HepG2 (cell line): ENCODE results near the gene TIMM44. TPM values are rescaled to one million over a fixed set of nuclear protein-coding genes. Genes with fewer than 3 reads are reported as not detected.

Experiments used
- AHR ChIP-seq: IDR thresholded peaks from 2 replicates; pipeline ENCODE4 v1.6.1; 2018; ENCODE audit warnings: missing genetic modification reagents, missing compliant biosample characterization
- ATM ChIP-seq: fragments of 450-650 bp; IDR thresholded peaks from 2 replicates; pipeline ENCODE4 v1.7.1; 2017; ENCODE audit warnings: mild to moderate bottlenecking, borderline replicate concordance
- BORCS8-MEF2B ChIP-seq: sonication (generic); formaldehyde crosslinking; IDR thresholded peaks from 2 replicates; pipeline ENCODE4 v1.8.0; 2022; ENCODE audit warnings: mild to moderate bottlenecking, missing genetic modification reagents
- EZH2 ChIP-seq: conservative IDR thresholded peaks from 2 replicates; pipeline ENCODE4 v1.6.1; 2012; ENCODE audit warnings: mild to moderate bottlenecking, low read depth, low read length, moderate library complexity
- FOXO1 ChIP-seq: sonication (generic); formaldehyde crosslinking; IDR thresholded peaks from 2 replicates; pipeline ENCODE4 v1.4.0; 2020; ENCODE audit warnings: missing genetic modification reagents
- GATAD1 ChIP-seq: IDR thresholded peaks from 2 replicates; pipeline ENCODE4 v1.6.1; 2016; ENCODE audit warnings: missing genetic modification reagents, missing compliant biosample characterization
- HDAC1 ChIP-seq: sonication (generic); formaldehyde crosslinking; IDR thresholded peaks from 2 replicates; pipeline ENCODE4 v1.5.1; 2020; ENCODE audit warnings: mild to moderate bottlenecking, missing genetic modification reagents
- JDP2 ChIP-seq: sonication (generic); formaldehyde crosslinking; IDR thresholded peaks from 2 replicates; pipeline ENCODE4 v1.8.1; 2022; ENCODE audit warnings: missing genetic modification reagents, borderline replicate concordance
- KLF6 ChIP-seq: IDR thresholded peaks from 2 replicates; pipeline ENCODE4 v1.8.0; 2016; ENCODE audit warnings: missing biosample characterization, missing genetic modification reagents
- KLF9 ChIP-seq: IDR thresholded peaks from 2 replicates; pipeline ENCODE4 v1.6.1; 2016; ENCODE audit warnings: low read depth
- MAZ ChIP-seq, 2 experiments: sonication (generic) in 1 of 2; formaldehyde crosslinking in 1 of 2; IDR thresholded peaks; 2 replicates each; pipeline versions ENCODE4 v1.5.0 to v1.6.1; 2012 to 2020; ENCODE audit warnings: low read depth in 2 of 2, mild to moderate bottlenecking in 2 of 2, borderline replicate concordance in 1 of 2, improper control_type of control experiment in 1 of 2, low read length in 1 of 2, missing genetic modification reagents in 1 of 2, moderate library complexity in 1 of 2
- MBNL3 ChIP-seq: fragments of 250-450 bp; sonication (Bioruptor Pico); conservative IDR thresholded peaks from 2 replicates; pipeline ENCODE4 v1.8.0; 2022; ENCODE audit warnings: mild to moderate bottlenecking, inconsistent platforms
- MED1 ChIP-seq: sonication (generic); formaldehyde crosslinking; IDR thresholded peaks from 2 replicates; pipeline ENCODE4 v1.4.0; 2020; ENCODE audit warnings: missing genetic modification reagents
- MED13 ChIP-seq: sonication (generic); formaldehyde crosslinking; IDR thresholded peaks from 2 replicates; pipeline ENCODE4 v1.5.0; 2020; ENCODE audit warnings: missing genetic modification reagents
- NFIC ChIP-seq: IDR thresholded peaks from 2 replicates; pipeline ENCODE4 v1.6.1; 2012; ENCODE audit warnings: mild to moderate bottlenecking, low read length, inconsistent platforms
- NFRKB ChIP-seq: fragments of 450-650 bp; IDR thresholded peaks from 2 replicates; pipeline ENCODE4 v1.6.1; 2017
- RAD51 ChIP-seq: fragments of 450-650 bp; IDR thresholded peaks from 2 replicates; pipeline ENCODE4 v1.6.1; 2016; ENCODE audit warnings: borderline replicate concordance
- SOX5 ChIP-seq: IDR thresholded peaks from 2 replicates; pipeline ENCODE4 v1.6.1; 2016; ENCODE audit warnings: borderline replicate concordance
- SP140L ChIP-seq: sonication (generic); formaldehyde crosslinking; IDR thresholded peaks from 2 replicates; pipeline ENCODE4 v1.4.0; 2020; ENCODE audit warnings: missing genetic modification reagents, borderline replicate concordance
- TAF1 ChIP-seq: sonication (generic); formaldehyde crosslinking; IDR thresholded peaks from 2 replicates; pipeline ENCODE4 v1.4.0; 2020; ENCODE audit warnings: missing genetic modification reagents
- ZFX ChIP-seq: sonication (generic); formaldehyde crosslinking; IDR thresholded peaks from 2 replicates; pipeline ENCODE4 v1.4.0; 2020; ENCODE audit warnings: mild to moderate bottlenecking, low read depth, missing genetic modification reagents, moderate library complexity
- ZKSCAN5 ChIP-seq: sonication (generic); formaldehyde crosslinking; IDR thresholded peaks from 2 replicates; pipeline ENCODE4 v1.5.1; 2020; ENCODE audit warnings: mild to moderate bottlenecking, missing genetic modification reagents
- ZNF260 ChIP-seq: sonication (generic); formaldehyde crosslinking; IDR thresholded peaks from 2 replicates; pipeline ENCODE4 v1.4.0; 2020; ENCODE audit warnings: missing genetic modification reagents, low read depth, mild to moderate bottlenecking, borderline replicate concordance
- ZNF296 ChIP-seq: sonication (generic); formaldehyde crosslinking; conservative IDR thresholded peaks from 2 replicates; pipeline ENCODE4 v1.5.0; 2020; ENCODE audit warnings: mild to moderate bottlenecking, missing genetic modification reagents
- ZNF589 ChIP-seq: sonication (generic); formaldehyde crosslinking; conservative IDR thresholded peaks from 2 replicates; pipeline ENCODE4 v1.8.0; 2022; ENCODE audit warnings: mild to moderate bottlenecking, moderate library complexity, missing genetic modification reagents
- ZNF660 ChIP-seq: sonication (generic); formaldehyde crosslinking; IDR thresholded peaks from 2 replicates; pipeline ENCODE4 v1.5.1; 2020; ENCODE audit warnings: mild to moderate bottlenecking, low read depth, missing genetic modification reagents, borderline replicate concordance
- ZNF747 ChIP-seq: sonication (generic); formaldehyde crosslinking; IDR thresholded peaks from 2 replicates; pipeline ENCODE4 v1.8.1; 2023; ENCODE audit warnings: missing genetic modification reagents, mild to moderate bottlenecking, borderline replicate concordance
- polyA plus RNA-seq, 8 experiments: library from polyadenylated mRNA; depleted of rRNA in 3 of 8; stranded (reverse) in 7 of 8; unstranded in 1 of 8; fragments of >200 nt; fragmentation: Illumina TruSeq in 4 of 8; extraction: Trizol in 4 of 8; gene quantifications; 2 replicates each; pipeline versions ENCODE4 v1.2.1 to v1.2.3, GENCODE V29; 2011 to 2016; ENCODE audit warnings: low read depth in 4 of 8, missing spikeins in 1 of 8, mixed read lengths in 1 of 8; ENCODE audit not compliant: insufficient read depth in 1 of 8
- total RNA-seq, 5 experiments: library from RNA; depleted of rRNA; stranded (reverse); fragments of >200 nt; fragmentation: Illumina TruSeq; extraction: Trizol; gene quantifications; 2 replicates each; pipeline ENCODE4 v1.2.3, GENCODE V29; 2016; ENCODE audit warnings: low read depth in 1 of 5
- TF ChIP-seq, protein P1 (sequence below): IDR thresholded peaks from 2 replicates; pipeline ENCODE4 v1.4.0; 2020; ENCODE audit warnings: mild to moderate bottlenecking, missing genetic modification reagents
- TF ChIP-seq, protein P2 (sequence below): sonication (generic); formaldehyde crosslinking; IDR thresholded peaks from 2 replicates; pipeline ENCODE4 v1.4.0; 2020; ENCODE audit warnings: mild to moderate bottlenecking, missing genetic modification reagents
- TF ChIP-seq, protein P3 (sequence below): IDR thresholded peaks from 2 replicates; pipeline ENCODE4 v1.6.1; 2016

Gene TIMM44
- total and polyA plus RNA-seq, 2 of the 13 experiments (the other 11 are each of a cell fraction or from before 2014, with no cell fraction given) = 42.9 to 72.6 TPM

DNA sequence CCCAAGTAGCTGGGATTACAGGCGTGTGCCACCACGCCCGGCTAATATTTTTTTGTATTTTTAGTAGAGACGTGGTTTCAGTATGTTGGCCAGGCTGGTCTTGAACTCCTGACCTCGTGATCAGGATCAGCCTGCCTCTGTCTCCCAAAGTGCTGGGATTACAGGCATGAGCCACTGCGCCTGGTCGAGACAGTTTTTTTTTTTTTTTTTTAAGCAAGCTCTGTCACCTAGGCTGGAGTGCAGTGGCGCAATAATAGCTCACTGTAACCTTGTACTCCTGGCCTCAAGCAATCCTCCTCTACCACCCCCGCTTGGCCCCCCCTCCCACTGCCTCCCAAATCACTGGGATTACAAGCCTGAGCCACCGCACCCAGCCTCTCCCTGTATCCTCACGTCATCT lies 46.2 kb downstream of the TIMM44 start (continued):
- TF ChIP-seq HDAC1 (CRISPR knock-in tag) (peak; percentile 67), MED1 (CRISPR knock-in tag) (peak; percentile 77), SOX5 (CRISPR knock-in tag) (peak; percentile 19; the same call in 1 of the 2 replicates), BORCS8-MEF2B (CRISPR knock-in tag) (no peak), SP140L (CRISPR knock-in tag) (no peak), NFRKB (no peak), NFIC (no peak), MBNL3 (CRISPR knock-in tag) (no peak), GATAD1 (no peak; the same call in 1 of the 2 replicates), MED13 (CRISPR knock-in tag) (no peak; the same call in 1 of the 2 replicates), AHR (no peak), ZKSCAN5 (CRISPR knock-in tag) (no peak), ZNF296 (CRISPR knock-in tag) (no peak), TAF1 (no peak), KLF6 (no peak), MAZ (IDR thresholded peaks at IDR 0.05; ENCODE audit: borderline replicate concordance, low read depth, low read length) (peak; percentile 95), MAZ (CRISPR knock-in tag; IDR thresholded peaks at IDR 0.05; ENCODE audit: low read depth) (peak; percentile 53), ZFX (CRISPR knock-in tag) (no peak), ATM (no peak), ZNF589 (no peak), ZNF260 (no peak), FOXO1 (CRISPR knock-in tag) (no peak), JDP2 (CRISPR knock-in tag) (no peak), RAD51 (no peak), KLF9 (CRISPR knock-in tag) (no peak), EZH2 (no peak), ZNF660 (no peak), ZNF747 (CRISPR knock-in tag) (no peak)
- TF ChIP-seq, protein P1, sequence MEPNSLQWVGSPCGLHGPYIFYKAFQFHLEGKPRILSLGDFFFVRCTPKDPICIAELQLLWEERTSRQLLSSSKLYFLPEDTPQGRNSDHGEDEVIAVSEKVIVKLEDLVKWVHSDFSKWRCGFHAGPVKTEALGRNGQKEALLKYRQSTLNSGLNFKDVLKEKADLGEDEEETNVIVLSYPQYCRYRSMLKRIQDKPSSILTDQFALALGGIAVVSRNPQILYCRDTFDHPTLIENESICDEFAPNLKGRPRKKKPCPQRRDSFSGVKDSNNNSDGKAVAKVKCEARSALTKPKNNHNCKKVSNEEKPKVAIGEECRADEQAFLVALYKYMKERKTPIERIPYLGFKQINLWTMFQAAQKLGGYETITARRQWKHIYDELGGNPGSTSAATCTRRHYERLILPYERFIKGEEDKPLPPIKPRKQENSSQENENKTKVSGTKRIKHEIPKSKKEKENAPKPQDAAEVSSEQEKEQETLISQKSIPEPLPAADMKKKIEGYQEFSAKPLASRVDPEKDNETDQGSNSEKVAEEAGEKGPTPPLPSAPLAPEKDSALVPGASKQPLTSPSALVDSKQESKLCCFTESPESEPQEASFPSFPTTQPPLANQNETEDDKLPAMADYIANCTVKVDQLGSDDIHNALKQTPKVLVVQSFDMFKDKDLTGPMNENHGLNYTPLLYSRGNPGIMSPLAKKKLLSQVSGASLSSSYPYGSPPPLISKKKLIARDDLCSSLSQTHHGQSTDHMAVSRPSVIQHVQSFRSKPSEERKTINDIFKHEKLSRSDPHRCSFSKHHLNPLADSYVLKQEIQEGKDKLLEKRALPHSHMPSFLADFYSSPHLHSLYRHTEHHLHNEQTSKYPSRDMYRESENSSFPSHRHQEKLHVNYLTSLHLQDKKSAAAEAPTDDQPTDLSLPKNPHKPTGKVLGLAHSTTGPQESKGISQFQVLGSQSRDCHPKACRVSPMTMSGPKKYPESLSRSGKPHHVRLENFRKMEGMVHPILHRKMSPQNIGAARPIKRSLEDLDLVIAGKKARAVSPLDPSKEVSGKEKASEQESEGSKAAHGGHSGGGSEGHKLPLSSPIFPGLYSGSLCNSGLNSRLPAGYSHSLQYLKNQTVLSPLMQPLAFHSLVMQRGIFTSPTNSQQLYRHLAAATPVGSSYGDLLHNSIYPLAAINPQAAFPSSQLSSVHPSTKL (CRISPR knock-in tag) = peak; percentile 64
- TF ChIP-seq, protein P2, sequence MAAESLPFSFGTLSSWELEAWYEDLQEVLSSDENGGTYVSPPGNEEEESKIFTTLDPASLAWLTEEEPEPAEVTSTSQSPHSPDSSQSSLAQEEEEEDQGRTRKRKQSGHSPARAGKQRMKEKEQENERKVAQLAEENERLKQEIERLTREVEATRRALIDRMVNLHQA (CRISPR knock-in tag) = no peak
- TF ChIP-seq, protein P3, sequence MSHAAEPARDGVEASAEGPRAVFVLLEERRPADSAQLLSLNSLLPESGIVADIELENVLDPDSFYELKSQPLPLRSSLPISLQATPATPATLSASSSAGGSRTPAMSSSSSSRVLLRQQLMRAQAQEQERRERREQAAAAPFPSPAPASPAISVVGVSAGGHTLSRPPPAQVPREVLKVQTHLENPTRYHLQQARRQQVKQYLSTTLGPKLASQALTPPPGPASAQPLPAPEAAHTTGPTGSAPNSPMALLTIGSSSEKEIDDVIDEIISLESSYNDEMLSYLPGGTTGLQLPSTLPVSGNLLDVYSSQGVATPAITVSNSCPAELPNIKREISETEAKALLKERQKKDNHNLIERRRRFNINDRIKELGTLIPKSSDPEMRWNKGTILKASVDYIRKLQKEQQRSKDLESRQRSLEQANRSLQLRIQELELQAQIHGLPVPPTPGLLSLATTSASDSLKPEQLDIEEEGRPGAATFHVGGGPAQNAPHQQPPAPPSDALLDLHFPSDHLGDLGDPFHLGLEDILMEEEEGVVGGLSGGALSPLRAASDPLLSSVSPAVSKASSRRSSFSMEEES = no peak
